ENCODE data around the gene EIF3K.

The EIF3K gene

DNA sequence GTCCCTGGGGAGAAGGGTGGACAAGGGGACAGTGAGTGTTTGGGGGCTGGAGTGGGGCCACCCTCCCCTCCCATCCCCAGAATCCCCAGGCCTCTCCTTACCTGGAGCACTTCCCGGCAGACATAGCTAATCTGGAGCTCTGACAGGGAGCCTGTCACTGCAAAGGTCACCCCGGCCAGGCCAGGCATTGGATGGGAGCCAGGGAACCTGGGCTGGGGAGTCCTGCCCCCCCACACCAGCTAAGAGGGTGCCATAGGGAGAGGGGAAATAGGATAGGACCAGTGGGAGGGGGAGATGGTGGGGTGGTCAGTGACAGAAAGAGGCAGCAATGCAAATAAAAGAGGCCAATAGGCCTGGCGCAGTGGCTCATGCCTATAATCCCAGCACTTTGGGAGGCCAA is 4.7 kb upstream of the EIF3K start:
- TF ChIP-seq GATA3 (IDR thresholded peaks at IDR 0.05; ENCODE audit: low read depth, low read length): no peak
- no peak for TF ChIP-seq GATA2 (IDR thresholded peaks at IDR 0.05; ENCODE audit: low read depth, low read length)

DNA sequence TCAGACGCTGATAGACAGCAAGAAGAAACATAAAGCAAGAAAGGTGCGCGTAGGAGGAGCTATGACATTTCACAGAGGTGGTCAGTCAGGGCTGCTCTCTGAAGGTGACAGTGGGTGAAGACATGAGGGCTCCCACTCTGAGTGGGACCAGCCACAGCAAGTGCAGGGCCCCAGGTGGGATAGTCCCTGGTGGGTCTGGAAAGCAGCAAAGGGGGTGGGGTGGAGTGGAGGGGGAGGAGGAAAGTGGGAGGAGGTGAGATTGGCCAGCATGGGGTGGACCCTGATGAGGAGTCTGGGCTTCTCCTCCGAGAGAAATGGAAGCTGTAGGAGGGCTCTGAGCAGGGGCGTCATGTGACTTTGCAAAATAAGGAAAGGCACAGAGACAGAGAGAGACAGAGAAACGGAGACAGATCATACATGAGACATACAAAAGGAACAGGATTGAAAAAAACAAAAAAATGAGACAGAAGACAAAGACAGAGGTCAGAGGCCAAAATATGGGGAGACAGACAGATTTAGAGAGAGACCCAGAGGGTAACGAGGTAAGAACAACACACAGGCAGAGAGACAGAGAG is 3.9 kb upstream of the EIF3K start:
- TF ChIP-seq GATA3 (IDR thresholded peaks at IDR 0.05; ENCODE audit: low read depth, low read length): no peak
- no peak for TF ChIP-seq GATA2 (IDR thresholded peaks at IDR 0.05; ENCODE audit: low read depth, low read length)

DNA sequence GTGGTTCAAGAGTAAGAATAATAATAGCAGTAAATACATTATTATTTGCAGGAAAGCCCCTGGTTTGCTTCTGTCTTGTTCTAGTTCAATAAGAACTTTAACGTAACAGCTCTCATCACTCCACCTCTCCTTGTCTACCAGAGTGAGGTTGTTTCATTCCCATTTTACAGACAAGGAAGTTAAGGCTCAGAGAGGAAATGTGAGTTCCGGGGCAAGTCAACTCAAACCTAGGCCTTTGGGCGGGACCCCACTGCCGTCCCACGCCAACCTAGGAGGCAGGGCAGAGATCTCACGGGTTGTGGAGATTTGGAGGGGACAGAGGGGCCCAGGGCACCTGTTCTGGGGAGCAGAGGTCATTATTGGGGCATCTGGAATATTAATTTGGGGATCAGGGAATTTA is 2.7 kb upstream of the EIF3K start:
- TF ChIP-seq GATA3 (IDR thresholded peaks at IDR 0.05; ENCODE audit: low read depth, low read length) (no peak), GATA2 (IDR thresholded peaks at IDR 0.05; ENCODE audit: low read depth, low read length) (no peak)

DNA sequence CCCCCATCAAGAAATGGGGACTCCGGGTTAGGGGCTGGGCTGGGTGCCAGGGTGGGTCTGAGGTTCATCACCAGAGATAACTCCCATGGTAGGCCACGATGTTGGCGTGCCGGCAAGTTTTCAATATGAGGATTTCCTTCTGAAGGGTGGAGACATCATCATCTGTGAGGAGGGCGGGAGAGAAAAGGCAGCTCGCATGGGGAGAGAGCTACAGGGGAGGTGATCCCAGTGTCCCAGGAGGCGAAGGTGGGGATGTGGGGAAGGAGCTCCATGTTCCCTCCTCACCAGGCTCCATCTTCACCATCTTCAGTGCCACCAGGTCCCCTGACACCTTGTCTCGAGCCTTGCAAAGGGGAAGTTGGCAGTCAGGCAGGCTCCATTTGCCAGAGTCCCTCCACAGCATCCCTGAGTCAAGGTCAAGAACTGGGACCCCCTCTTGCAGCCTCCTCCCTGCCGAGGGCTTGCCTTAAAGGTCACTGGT is 1.7 kb upstream of the EIF3K start:
- TF ChIP-seq GATA2 (IDR thresholded peaks at IDR 0.05; ENCODE audit: low read depth, low read length) (no peak), GATA3 (IDR thresholded peaks at IDR 0.05; ENCODE audit: low read depth, low read length) (no peak)

DNA sequence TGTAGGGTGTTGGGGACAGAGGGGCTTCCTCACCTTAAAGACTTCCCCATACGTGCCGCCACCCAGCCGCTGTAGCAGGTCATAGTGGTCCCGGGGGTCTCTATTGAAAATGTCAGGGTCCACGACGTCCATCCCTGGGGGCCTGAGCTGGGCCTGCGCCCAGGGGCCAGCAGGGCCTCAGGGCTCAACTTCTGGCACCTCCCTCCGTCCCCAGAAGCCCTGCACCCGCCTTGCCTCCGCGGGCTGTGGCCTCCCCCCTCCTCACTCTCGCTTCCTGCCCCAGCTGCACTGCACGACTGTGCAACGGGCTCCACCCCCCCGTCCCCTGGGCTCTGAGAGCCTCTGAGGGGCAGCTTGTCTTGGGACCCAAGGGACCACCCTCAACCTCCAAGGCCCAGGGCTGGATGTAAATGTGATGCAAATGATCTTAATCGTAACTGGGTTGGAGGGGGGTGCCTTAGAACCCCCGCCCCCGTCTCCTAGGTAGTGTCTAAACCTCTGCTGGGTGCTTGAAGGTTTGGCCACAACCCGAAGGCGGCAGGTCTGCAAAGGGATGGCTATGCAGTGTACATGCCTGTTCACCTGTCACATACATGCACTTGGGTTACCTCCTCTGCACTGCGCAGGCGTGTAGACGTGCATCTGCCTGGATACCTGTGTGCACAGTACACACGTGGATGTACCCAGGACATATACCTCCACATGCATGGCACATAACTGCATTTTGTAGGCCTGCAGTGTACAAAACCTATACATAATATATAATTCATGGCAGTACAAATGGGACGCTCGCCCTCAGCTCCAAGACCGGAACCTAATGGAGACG is 1.0 kb upstream of the EIF3K start, which contains the start of gene MAP4K1:
MAP4K1 (minus strand) TSS at position 190 of the 826 bp plus-strand sequence; CDS start at position 132, 58 bp downstream.
- no peak for TF ChIP-seq GATA3 (IDR thresholded peaks at IDR 0.05; ENCODE audit: low read depth, low read length)
- no peak for TF ChIP-seq GATA2 (IDR thresholded peaks at IDR 0.05; ENCODE audit: low read depth, low read length)

DNA sequence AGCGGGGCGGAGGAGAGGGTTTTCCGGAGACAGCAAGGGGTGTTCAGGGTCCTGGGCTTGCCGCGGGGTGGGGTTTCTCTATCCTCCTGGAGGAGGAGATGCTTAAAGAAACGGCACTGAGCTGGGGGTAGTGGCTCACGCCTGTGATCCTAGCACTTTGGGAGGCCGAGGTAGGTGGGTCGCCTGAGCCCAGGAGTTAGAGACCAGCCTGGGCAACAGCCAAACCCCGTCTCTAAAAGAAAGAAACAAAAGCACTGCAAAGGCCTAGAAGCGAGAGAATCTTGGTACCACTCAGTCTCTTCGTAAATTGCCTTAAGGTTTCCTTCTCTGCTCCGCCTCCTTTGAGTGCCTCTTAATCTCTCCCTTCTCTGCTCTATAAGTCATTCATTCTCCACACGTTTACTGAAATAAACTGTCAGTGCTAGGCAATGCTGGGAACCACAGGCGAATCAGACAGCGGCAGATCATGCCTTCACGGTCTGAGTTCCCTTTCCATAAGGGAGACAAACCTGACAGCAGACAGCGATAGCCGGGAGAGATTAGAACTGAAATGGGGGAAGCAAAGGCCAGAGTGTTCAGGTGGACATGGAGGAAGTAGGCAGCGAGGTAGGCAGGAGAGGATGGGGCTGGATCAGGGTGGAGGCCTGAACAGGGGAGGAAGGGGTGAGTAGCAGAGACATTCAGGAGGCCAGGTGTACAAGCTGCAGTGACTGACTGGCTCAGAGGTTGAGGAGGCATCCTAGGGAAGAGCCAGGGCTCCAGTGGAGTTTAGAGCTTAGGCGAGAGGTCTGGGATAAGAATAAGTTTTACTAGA is 580 bp downstream of the EIF3K start:
- TF ChIP-seq GATA2 (IDR thresholded peaks at IDR 0.05; ENCODE audit: low read depth, low read length): no peak
- no peak for TF ChIP-seq GATA3 (IDR thresholded peaks at IDR 0.05; ENCODE audit: low read depth, low read length)

DNA sequence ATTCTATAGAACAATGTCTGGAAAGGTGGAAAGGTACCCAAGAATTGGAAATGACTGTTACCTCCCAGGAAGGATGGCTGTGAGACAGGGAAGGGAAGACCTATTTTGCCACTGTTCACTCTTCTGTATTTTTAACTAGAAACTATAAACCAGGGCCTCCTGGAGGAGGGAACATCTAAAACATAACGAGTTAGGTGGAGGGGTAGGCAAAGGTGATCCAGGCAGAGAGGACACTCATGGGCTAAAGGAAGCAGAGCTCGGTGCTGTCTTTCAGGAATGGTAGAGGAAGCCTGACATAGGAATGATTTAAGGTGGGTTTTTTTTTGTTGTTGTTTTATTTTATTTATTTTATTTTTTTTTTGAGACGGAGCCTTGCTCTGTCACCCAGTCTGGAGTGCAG is 5.8 kb downstream of the EIF3K start:
- TF ChIP-seq GATA2 (IDR thresholded peaks at IDR 0.05; ENCODE audit: low read depth, low read length) (no peak), GATA3 (IDR thresholded peaks at IDR 0.05; ENCODE audit: low read depth, low read length) (no peak)

DNA sequence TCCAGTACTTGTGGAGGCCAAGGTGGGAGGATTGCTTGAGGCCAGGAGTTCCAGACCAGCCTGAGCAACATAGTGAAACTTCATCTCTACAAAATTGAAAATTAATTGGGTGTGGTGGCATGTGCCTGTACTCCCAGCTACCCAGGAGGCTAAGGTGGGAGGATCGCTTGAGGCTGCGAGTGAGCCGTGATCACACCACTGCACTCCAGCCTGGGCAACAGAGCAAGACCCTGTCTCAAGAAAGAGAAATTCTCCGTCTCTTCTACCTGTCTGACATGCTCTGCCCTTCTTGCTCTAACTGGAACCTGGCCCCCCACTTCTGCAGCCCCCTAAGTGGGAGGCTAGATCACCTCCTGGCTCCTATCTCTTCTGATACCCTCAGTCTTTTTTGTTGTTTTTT is 7.4 kb downstream of the EIF3K start:
- no peak for TF ChIP-seq GATA2 (IDR thresholded peaks at IDR 0.05; ENCODE audit: low read depth, low read length)
- TF ChIP-seq GATA3 (IDR thresholded peaks at IDR 0.05; ENCODE audit: low read depth, low read length): no peak

DNA sequence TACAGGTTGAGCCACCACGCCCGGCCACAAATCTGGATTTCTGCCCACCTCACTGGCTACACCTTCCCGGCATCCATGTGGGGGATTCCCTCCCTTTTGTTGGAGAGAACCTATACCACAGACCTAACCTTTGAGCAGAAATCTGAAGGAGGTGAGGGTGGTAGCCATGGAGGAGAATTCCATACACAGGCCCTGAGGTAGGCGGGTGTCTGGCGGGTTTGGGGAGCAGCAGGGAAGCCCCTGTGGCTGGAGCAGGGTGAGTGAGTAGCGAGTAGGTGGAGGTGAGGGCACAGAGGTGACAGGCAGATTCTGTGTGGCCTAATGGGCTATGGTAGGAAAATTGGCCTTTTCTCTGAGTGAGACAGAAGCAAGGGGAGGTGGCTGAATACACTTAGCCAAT is 10.6 kb downstream of the EIF3K start:
- TF ChIP-seq GATA2 (IDR thresholded peaks at IDR 0.05; ENCODE audit: low read depth, low read length) (no peak), GATA3 (IDR thresholded peaks at IDR 0.05; ENCODE audit: low read depth, low read length) (no peak)

DNA sequence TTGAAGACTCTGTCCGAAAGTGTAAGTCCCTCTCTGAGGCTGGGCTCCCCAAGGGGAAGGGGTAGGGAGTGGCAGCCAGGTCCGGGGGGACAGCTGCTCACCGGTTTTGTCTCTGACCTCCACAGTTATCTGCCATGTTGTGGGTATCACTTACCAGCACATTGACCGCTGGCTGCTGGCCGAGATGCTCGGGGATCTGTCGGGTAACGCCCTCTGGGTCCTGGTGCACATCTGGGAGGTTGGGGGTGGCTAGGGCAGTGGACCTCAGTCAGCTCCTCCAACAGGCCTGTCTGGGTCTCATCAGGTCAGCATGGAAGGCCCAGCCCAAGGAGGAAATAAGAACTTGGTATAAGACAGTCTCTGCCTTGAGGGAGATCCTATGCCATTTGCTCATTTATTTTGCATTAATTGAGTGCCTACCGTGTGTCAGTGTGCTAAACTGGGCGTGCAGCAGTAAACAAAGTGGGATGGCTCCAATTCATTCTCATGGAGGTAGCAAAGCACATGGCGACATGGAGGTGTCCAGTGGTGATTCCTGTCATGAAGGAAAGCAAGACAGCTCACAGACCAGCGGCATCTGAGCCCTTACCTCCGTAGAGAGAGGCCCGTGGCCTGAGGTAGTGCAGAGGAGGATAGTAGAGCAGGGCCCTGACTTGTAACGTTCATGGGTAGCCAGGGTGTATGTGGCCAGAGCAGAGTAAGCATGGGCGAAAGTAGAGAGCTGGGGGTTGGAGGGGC is 13.7 kb downstream of the EIF3K start:
- no peak for TF ChIP-seq GATA3 (IDR thresholded peaks at IDR 0.05; ENCODE audit: low read depth, low read length)
- TF ChIP-seq GATA2 (IDR thresholded peaks at IDR 0.05; ENCODE audit: low read depth, low read length): no peak

DNA sequence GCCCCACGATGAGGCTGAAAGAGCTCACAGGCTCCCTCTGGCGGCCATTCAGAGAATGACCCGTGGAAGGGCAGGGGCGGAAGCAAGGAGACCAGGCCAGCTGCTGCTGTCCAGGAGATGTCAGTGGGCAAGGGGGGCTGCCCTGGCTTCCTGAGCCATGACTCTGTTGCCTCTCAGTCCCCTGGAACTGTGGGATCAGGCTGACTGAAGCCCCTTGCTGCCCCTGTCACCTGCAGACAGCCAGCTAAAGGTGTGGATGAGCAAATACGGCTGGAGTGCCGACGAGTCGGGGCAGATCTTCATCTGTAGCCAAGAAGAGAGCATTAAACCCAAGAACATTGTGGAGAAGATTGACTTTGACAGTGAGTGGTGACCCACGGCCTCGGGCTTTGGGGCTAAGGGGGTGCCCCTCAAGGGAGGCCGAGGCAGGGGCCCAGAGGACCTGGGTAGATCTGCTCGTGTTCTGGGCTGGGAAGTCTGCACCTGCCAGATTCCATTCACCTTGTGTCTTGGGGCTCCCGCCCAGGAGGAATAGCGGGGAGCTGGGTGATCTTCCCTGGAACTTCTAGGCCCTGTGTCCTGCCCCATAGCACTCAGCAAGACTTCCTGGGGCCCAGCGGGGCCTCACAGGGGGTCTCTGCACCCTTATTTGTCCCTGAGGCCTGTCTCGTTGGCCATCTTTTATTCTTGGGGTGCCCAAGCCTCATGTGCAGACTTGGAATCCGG is 15.9 kb downstream of the EIF3K start:
- TF ChIP-seq GATA2 (IDR thresholded peaks at IDR 0.05; ENCODE audit: low read depth, low read length) (no peak), GATA3 (IDR thresholded peaks at IDR 0.05; ENCODE audit: low read depth, low read length) (no peak)

DNA sequence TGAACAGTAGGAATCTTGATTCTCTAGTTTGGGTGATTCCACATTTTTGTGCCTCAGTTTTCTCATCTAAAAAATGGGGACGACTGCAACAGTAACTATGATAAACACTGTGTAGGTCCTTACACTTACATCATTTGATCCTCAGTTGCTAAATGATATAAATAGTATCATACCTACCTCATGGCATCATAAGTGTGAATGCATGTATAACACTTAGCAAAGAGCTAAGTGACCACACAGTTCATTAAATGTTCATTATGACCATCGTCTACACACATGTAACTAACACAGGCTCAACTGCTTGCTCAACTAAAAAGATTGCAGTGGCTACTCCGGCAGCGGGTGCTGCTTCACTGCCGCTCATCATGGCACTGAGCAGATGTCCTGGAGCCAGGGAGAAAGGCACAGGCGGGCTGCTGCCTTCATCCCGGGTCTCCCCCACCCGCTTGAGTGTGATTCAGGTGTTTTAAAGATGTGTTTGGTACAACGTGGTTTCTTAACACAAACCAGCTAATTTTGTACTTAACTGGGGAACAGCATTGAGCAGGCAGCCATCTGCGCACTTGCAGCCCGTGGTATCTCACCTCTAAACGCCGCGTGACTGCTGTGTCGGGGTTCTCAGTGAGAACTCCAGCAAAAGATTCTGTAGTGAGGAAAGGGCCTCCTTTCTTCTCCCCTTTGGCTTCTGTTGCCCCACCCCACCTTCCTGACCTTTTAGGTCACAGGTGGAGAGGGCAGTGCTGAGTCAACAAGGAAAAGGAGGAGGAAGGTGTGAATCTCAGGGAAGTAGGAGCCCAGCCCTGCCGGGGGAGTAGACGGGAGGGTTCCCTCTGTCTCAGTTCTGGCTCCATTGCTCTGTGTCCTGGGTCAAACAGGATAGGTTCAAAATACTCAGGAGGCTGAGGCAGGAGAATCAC is 16.8 kb downstream of the EIF3K start:
- no peak for TF ChIP-seq GATA2 (IDR thresholded peaks at IDR 0.05; ENCODE audit: low read depth, low read length)
- TF ChIP-seq GATA3 (IDR thresholded peaks at IDR 0.05; ENCODE audit: low read depth, low read length): no peak
